NOMO-1 (cell line): ENCODE data around the gene SLC35E1.
"Not testable (repeated sequence)": the region's sequence is repeated elsewhere in the genome, so short reads cannot be mapped to it uniquely, and the experiment has no call there.

ENCODE experiments used
- DNase-seq, 2 experiments: peaks; one replicate each; lab custom pipeline; 2025; ENCODE audit not compliant: unreplicated experiment in 2 of 2; lab: John Stamatoyannopoulos, UW

The SLC35E1 gene

GRCh38 chr19:16559780-16560276, 12.4 kb downstream of the SLC35E1 start:
- no peak for DNase-seq

GRCh38 chr19:16554776-16555175, 17.4 kb downstream of the SLC35E1 start:
- no peak for DNase-seq

- not testable (repeated sequence) for DNase-seq
These were observed 20.3 kb downstream of the SLC35E1 start for GRCh38 chr19:16551902-16552301.

GRCh38 chr19:16548956-16549355, 23.3 kb downstream of the SLC35E1 start:
- DNase-seq: no peak

GRCh38 chr19:16544473-16545231, 27.6 kb downstream of the SLC35E1 start:
- DNase-seq: no peak

GRCh38 chr19:16543734-16544133, 28.5 kb downstream of the SLC35E1 start:
- not testable (repeated sequence) for DNase-seq

GRCh38 chr19:16542910-16543472, 29.2 kb downstream of the SLC35E1 start:
- DNase-seq: no peak

- peak; percentile 94 to 97 for DNase-seq
These were observed 29.9 kb downstream of the SLC35E1 start, which contains the start of gene CHERP for GRCh38 chr19:16542045-16542909. Gene CHERP, minus strand, starts transcription at chr19:16542437. Its CDS starts 59 bp downstream, at chr19:16542378.

GRCh38 chr19:16541526-16542044, 30.6 kb downstream of the SLC35E1 start:
- DNase-seq: peak in 1 of 2 experiments; percentile 25

GRCh38 chr19:16540948-16541347, 31.3 kb downstream of the SLC35E1 start:
- no peak for DNase-seq

- no peak for DNase-seq
These were observed 35.1 kb downstream of the SLC35E1 start for GRCh38 chr19:16537111-16537510.

- DNase-seq: no peak
These were observed 36.1 kb downstream of the SLC35E1 start for GRCh38 chr19:16536130-16536529.

- no peak for DNase-seq
These were observed 36.8 kb downstream of the SLC35E1 start for GRCh38 chr19:16535381-16535780.

GRCh38 chr19:16532440-16533234, 39.6 kb downstream of the SLC35E1 start:
- DNase-seq: no peak

- no peak for DNase-seq
These were observed 40.9 kb downstream of the SLC35E1 start for GRCh38 chr19:16531380-16531669.

GRCh38 chr19:16530540-16531379, 41.5 kb downstream of the SLC35E1 start:
- DNase-seq: no peak

- no peak for DNase-seq
These were observed 42.6 kb downstream of the SLC35E1 start for GRCh38 chr19:16529466-16530144.

GRCh38 chr19:16527971-16528521, 44.2 kb downstream of the SLC35E1 start:
- DNase-seq: peak in 1 of 2 experiments; percentile 4
